C4-2B (cell line): ENCODE data around the gene TAOK3.
A peak's percentile ranks its signal among the peaks of the same experiment; 100 is the strongest.

Experiments used
- H3K27ac ChIP-seq: fragments of 450-650 bp; 2 replicates; pipeline ENCODE4 v1.5.1; 2017
- CTCF ChIP-seq: fragments of 450-650 bp; conservative IDR thresholded peaks from 2 replicates; pipeline ENCODE4 v1.5.1; 2017; ENCODE audit warnings: mild to moderate bottlenecking
- ZFX ChIP-seq: fragments of 450-650 bp; IDR thresholded peaks from 2 replicates; pipeline ENCODE4 v1.6.1; 2017

TAOK3 gene

GRCh38 chr12:118103601-118104382, 268.9 kb downstream of the TAOK3 start, which contains the start of gene VSIG10:
Gene VSIG10, minus strand, starts transcription at chr12:118104011. Its CDS starts 340 bp downstream, at chr12:118103671.
- TF ChIP-seq CTCF (no peak), ZFX (no peak)
- H3K27ac ChIP-seq = peak within 1 kb of the TSS; percentile 97

- no peak for TF ChIP-seq ZFX
- no peak for TF ChIP-seq CTCF
- peak overlapping the region; percentile 97 for H3K27ac ChIP-seq
Measured at GRCh38 chr12:118103201-118103600, 269.5 kb downstream of the TAOK3 start.

- H3K27ac ChIP-seq = peak overlapping the region; percentile 97
- no peak for TF ChIP-seq CTCF
- TF ChIP-seq ZFX = no peak
Measured at GRCh38 chr12:118102609-118103008, 270.1 kb downstream of the TAOK3 start.

GRCh38 chr12:118102070-118102469, 270.6 kb downstream of the TAOK3 start:
- no peak for TF ChIP-seq ZFX
- H3K27ac ChIP-seq = peak overlapping the region; percentile 97

- no peak for TF ChIP-seq ZFX
- TF ChIP-seq CTCF = no peak
- no peak overlapping the region for H3K27ac ChIP-seq
Measured at GRCh38 chr12:118101051-118101450, 271.7 kb downstream of the TAOK3 start.
